Hepatocyte (in vitro differentiated cells): ENCODE results near the gene MAGOHB. TPM values are rescaled to one million over a fixed set of nuclear protein-coding genes. Genes with fewer than 3 reads are reported as not detected.

Experiments used
- DNase-seq: peaks from one replicate; pipeline ENCODE4 v3.0.0-alpha.2; 2016; ENCODE audit warnings: low spot score
- H2AFZ ChIP-seq: fragments of 200-600 bp; sonication (generic); 2 replicates; pipeline ENCODE4 v1.6.0; 2016; ENCODE audit warnings: antibody characterized with exemption, mild to moderate bottlenecking
- H3K27ac ChIP-seq: fragments of 200-600 bp; sonication (generic); 2 replicates; pipeline ENCODE4 v1.5.1; 2016; ENCODE audit warnings: mild to moderate bottlenecking
- H3K27me3 ChIP-seq: fragments of 200-600 bp; sonication (generic); 2 replicates; pipeline ENCODE4 v1.6.1; 2016
- H3K36me3 ChIP-seq: fragments of 200-600 bp; sonication (generic); replicated peaks from 2 replicates; pipeline ENCODE4 v1.5.1; 2016; ENCODE audit warnings: low read depth; ENCODE audit not compliant: insufficient read depth
- H3K4me1 ChIP-seq: fragments of 200-600 bp; sonication (generic); 2 replicates; pipeline ENCODE4 v1.5.1; 2016; ENCODE audit warnings: mild to moderate bottlenecking, moderate library complexity; ENCODE audit not compliant: insufficient read depth
- H3K4me2 ChIP-seq: fragments of 200-600 bp; sonication (generic); 2 replicates; pipeline ENCODE4 v1.6.0; 2016
- H3K4me3 ChIP-seq: fragments of 200-600 bp; sonication (generic); 2 replicates; pipeline ENCODE4 v1.5.1; 2016; ENCODE audit warnings: mild to moderate bottlenecking
- H3K79me2 ChIP-seq: fragments of 200-600 bp; sonication (generic); 2 replicates; pipeline ENCODE4 v1.6.0; 2017; ENCODE audit warnings: mild to moderate bottlenecking
- H3K9me2 ChIP-seq: fragments of 200-600 bp; sonication (generic); replicated peaks from 2 replicates; pipeline ENCODE4 v1.6.0; 2017; ENCODE audit warnings: mild to moderate bottlenecking; ENCODE audit not compliant: insufficient read depth
- H3K9me3 ChIP-seq: fragments of 200-600 bp; sonication (generic); 2 replicates; pipeline ENCODE4 v1.5.1; 2016; ENCODE audit warnings: low read depth, mild to moderate bottlenecking
- H4K20me1 ChIP-seq: fragments of 200-600 bp; sonication (generic); 2 replicates; pipeline ENCODE4 v1.6.0; 2016; ENCODE audit warnings: mild to moderate bottlenecking; ENCODE audit not compliant: insufficient read depth, poor library complexity, severe bottlenecking
- EZH2 ChIP-seq: fragments of 200-600 bp; sonication (generic); IDR thresholded peaks from 2 replicates; pipeline ENCODE4 v1.6.1; 2016; ENCODE audit warnings: antibody characterized with exemption, mild to moderate bottlenecking, borderline replicate concordance
- EZH2phosphoT487 ChIP-seq: fragments of 200-600 bp; sonication (generic); IDR thresholded peaks from one replicate; pipeline ENCODE4 v1.6.1; 2018; ENCODE audit warnings: antibody characterized with exemption, mild to moderate bottlenecking, low read depth, moderate library complexity; ENCODE audit not compliant: unreplicated experiment, severe bottlenecking
- WGBS: methylation state at CpG from one replicate; pipeline ENCODE4 v1.1.6; 2016; ENCODE audit warnings: low lambda C conversion rate; ENCODE audit errors: missing lambda C conversion rate; 5-methylcytosine and 5-hydroxymethylcytosine counted together
- polyA plus RNA-seq: library from polyadenylated mRNA; unstranded; fragments of >200 nt; fragmentation: Nextera tagmentation; extraction: Ambion mirVana; gene quantifications from 2 replicates; pipeline ENCODE4 v1.2.1, GENCODE V29; 2016
- total RNA-seq: library from RNA; depleted of rRNA; stranded (reverse); fragments of >200 nt; gene quantifications from 2 replicates; pipeline ENCODE4 v1.2.3, GENCODE V29; 2014
- TF ChIP-seq, protein P1 (sequence below): fragments of 200-600 bp; sonication (generic); IDR thresholded peaks from 2 replicates; pipeline ENCODE4 v1.5.1; 2016; ENCODE audit warnings: antibody characterized with exemption, mild to moderate bottlenecking; ENCODE audit not compliant: poor library complexity

MAGOHB gene
- total and polyA plus RNA-seq, 2 experiments from 2014 or later, result 21.4 to 40.2 TPM

DNA sequence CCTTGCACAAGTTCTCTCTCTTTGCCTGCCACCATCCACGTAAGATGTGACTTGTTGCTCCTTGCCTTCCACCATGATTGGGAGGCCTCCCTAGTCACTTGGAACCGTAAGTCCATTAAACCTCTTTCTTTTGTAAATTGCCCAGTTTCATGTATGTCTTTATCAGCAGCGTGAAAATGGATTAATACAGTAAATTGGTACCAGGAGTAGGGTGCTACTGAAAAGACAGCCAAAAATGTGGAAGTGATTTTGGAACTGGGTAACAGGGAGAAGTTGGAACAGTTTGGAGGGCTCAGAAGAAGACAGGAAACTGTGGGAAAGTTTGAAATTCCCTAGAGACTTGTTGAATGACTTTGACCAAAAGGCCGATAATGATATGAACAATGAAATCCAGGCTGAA, 32.5 kb upstream of the MAGOHB start:
- Histone ChIP-seq H3K4me3 (no peak overlapping the region), H3K27ac (no peak overlapping the region), H3K9me3 (peaks cover 6% of the 10 kb centered on the region), H3K4me2 (no peak overlapping the region), H3K9me2 (no peaks in the 10 kb centered on the region), H3K36me3 (no peaks in the 10 kb centered on the region), H4K20me1 (no peaks in the 10 kb centered on the region), H3K4me1 (no peaks in the 10 kb centered on the region), H3K79me2 (no peaks in the 10 kb centered on the region), H2AFZ (no peak overlapping the region), H3K27me3 (no peaks in the 10 kb centered on the region)
- TF ChIP-seq, protein P1, sequence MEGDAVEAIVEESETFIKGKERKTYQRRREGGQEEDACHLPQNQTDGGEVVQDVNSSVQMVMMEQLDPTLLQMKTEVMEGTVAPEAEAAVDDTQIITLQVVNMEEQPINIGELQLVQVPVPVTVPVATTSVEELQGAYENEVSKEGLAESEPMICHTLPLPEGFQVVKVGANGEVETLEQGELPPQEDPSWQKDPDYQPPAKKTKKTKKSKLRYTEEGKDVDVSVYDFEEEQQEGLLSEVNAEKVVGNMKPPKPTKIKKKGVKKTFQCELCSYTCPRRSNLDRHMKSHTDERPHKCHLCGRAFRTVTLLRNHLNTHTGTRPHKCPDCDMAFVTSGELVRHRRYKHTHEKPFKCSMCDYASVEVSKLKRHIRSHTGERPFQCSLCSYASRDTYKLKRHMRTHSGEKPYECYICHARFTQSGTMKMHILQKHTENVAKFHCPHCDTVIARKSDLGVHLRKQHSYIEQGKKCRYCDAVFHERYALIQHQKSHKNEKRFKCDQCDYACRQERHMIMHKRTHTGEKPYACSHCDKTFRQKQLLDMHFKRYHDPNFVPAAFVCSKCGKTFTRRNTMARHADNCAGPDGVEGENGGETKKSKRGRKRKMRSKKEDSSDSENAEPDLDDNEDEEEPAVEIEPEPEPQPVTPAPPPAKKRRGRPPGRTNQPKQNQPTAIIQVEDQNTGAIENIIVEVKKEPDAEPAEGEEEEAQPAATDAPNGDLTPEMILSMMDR, result no peak
- TF ChIP-seq EZH2phosphoT487 (no peak), EZH2 (no peak)
- no peak for DNase-seq
- 64% methylated on average over 4 of the region's 4 CpGs for WGBS

DNA sequence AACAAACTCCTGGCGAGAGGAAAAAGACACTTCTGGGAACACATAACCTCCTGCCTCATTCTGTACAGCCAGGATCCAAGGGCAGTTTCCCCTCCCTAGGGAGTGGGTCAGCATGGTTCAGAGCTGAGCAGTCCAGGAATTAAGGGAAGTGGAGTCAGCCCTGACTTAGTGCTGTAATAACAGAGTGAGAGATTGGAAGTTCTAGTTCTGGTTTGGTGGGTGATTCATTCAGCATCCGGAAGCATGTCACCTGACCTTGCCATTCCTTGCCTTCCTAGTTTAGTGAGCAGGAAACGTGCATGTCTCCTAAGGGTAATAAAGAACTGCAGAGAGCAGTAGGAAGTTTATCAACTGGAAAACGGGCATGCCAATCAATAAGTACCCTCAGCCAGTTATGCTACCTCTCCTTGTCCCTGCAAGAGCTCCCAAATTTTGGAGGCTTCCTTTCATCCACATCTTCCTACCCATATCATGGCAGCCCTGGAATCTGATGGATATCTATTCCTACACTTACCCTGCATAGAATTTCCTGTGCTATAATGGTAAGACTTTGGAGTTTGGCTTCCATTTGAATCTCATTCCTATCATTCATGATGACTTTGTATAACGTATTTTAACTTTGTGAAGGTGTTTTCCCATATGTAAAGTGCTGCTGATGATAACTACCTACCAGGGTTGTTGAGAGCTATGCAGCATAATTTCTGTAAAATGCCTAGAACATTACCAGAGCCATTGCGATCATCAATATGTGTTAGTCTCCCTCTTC, 28.5 kb upstream of the MAGOHB start:
- WGBS, result 75% methylated on average over 6 of the region's 6 CpGs
- Histone ChIP-seq H2AFZ (no peak overlapping the region), H3K27me3 (no peaks in the 10 kb centered on the region), H3K27ac (no peak overlapping the region), H3K79me2 (no peaks in the 10 kb centered on the region), H3K9me2 (no peaks in the 10 kb centered on the region), H3K4me2 (no peak overlapping the region), H3K4me1 (no peaks in the 10 kb centered on the region), H3K36me3 (no peaks in the 10 kb centered on the region), H3K9me3 (peaks cover 6% of the 10 kb centered on the region), H3K4me3 (no peak overlapping the region), H4K20me1 (no peaks in the 10 kb centered on the region)
- DNase-seq, result no peak
- TF ChIP-seq EZH2 (no peak), EZH2phosphoT487 (no peak)
- TF ChIP-seq, protein P1, result no peak

DNA sequence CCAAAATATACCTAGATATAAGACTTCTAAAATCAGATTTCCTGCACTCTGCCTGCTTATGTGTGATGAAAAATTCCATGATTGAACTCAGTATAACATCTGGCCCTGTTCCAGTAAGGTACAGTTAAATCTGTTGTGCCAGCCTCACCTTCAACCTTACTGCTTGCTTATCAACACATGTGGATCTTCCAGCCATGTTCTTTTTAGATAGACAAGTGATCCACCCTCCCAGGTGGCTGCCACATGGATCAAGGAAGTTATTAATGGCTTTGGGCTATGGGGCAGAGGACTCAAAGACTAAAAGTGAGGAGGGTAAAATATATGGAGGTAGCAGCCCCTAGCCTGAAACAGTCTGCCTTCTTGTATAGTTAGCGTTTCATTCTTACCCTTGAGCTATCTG, 25.3 kb upstream of the MAGOHB start:
- Histone ChIP-seq H3K4me2 (no peak overlapping the region), H3K27ac (no peak overlapping the region), H3K4me3 (no peak overlapping the region), H3K79me2 (no peaks in the 10 kb centered on the region), H3K4me1 (peaks cover 4% of the 10 kb centered on the region), H2AFZ (no peak overlapping the region), H3K27me3 (no peaks in the 10 kb centered on the region), H3K36me3 (no peaks in the 10 kb centered on the region), H3K9me2 (no peaks in the 10 kb centered on the region), H3K9me3 (no peaks in the 10 kb centered on the region), H4K20me1 (no peaks in the 10 kb centered on the region)
- 96% methylated on average over 1 of the region's 1 CpG for WGBS
- DNase-seq, result no peak
- TF ChIP-seq EZH2phosphoT487 (no peak), EZH2 (no peak)
- TF ChIP-seq, protein P1, result no peak
